ENCODE measurements around the gene KCND2.
"Not testable (repeated sequence)": the region's sequence is repeated elsewhere in the genome, so short reads cannot be mapped to it uniquely, and the experiment has no call there.

KCND2 gene

DNA sequence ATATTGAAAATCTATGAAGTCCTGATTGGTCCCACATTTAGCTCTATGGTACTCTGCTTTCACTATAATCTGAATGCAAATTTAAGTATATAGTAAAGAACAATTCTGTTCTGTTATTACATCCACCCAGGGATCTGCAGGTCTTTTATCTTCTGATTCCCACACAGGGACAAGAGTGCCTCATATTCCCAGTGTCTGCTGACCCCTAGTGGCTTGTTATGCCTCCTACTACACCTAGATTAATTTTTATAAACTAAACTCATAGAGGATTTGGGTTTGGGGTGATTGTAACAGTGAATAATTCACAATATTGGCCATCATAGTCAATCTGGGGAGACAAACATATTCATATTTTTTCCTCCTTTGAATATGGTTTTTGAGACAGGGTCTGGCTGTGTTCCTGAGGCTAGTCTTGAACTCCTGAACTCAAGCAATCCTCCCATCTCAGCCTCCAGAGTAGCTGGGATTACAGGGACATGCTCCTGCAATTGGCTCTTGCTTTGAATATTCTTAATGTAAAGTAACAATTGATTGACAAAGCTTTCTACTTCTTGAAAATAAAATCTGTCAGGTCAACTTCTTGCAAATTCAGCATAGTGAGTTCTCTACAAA, 282.1 kb downstream of the KCND2 start:
- H3K4me3 ChIP-seq, result no peak overlapping the region

DNA sequence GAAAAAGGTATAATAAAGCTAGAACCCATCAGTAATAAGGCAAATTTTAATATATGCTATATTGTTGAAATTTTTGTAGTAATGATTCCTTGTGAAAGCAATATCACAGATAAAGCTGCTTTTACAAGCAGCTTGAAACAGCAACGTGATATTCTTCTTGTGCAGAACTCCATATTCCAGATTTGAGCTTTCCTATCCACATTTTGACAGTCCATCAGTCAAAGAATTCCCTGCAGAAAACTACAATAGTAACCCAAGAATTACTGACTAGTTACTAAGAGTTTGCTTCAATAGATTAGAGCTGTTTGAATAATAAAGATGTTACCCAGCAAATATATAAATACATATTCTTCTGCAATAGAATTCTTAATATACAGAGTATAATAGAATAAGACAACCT, 291.2 kb downstream of the KCND2 start:
- H3K27ac ChIP-seq, result no peak overlapping the region
- no peak overlapping the region for H3K4me3 ChIP-seq

More for the DNA sequence above, 282.1 kb downstream of the KCND2 start:
- H3K27ac ChIP-seq, result no peak overlapping the region

DNA sequence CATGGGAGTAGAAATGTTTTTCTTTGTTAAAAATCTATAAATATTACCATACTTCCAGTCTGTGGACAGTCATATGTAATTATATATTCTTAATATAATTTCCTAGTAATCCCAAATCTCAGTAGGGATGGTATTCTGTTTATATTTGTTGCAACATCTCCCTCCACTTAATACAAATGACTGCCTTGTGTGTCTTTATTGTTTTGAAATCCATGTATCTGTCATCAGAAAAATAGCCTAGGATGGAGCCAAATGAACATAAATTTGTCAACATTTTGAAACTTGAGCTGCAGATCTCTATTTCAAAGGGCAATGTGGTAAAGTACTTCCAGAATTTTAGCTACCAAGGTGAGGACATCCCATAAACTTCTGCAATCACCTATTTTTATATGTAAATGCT, 294.2 kb downstream of the KCND2 start:
- Histone ChIP-seq H3K27ac (no peak overlapping the region), H3K4me3 (no peak overlapping the region)

DNA sequence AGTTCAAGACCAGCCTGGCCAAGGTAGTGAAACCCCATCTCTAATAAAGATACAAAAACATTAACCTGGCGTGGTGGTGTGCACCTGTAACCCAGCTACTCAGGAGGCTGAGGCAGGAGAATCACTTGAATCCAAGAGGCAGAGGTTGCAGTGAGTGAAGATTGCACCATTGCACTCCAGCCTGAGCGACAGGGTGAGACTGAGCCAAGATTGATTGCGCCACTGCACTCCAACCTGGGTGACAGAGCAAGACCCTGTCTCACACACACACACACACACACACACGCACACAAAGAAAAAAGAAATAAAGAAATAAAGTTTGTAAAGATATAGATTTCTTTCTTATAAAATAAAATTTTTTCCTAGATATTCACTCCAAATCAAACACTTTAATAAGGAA, 305.7 kb downstream of the KCND2 start:
- H3K4me3 ChIP-seq, H3K27ac ChIP-seq: not testable (repeated sequence)

DNA sequence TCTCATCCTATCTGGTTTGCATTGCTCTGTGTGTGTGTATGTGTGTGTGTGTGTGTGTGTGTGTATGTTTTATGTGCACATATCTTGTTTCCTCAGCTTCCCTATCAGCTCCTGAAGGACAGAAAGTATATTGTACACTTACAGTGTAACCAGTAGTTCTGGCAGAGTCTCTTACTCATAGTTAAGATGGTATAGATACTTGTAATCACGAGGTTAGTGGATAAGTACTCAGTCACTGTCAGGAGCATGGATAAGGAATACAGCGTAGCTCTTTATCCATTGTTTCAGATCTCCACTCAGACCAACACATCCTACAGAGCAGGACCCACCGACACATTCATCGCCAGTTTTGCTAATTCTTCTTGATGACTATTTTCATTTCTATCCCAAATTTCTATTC, 309.9 kb downstream of the KCND2 start:
- Histone ChIP-seq H3K4me3 (no peak overlapping the region), H3K27ac (no peak overlapping the region)

DNA sequence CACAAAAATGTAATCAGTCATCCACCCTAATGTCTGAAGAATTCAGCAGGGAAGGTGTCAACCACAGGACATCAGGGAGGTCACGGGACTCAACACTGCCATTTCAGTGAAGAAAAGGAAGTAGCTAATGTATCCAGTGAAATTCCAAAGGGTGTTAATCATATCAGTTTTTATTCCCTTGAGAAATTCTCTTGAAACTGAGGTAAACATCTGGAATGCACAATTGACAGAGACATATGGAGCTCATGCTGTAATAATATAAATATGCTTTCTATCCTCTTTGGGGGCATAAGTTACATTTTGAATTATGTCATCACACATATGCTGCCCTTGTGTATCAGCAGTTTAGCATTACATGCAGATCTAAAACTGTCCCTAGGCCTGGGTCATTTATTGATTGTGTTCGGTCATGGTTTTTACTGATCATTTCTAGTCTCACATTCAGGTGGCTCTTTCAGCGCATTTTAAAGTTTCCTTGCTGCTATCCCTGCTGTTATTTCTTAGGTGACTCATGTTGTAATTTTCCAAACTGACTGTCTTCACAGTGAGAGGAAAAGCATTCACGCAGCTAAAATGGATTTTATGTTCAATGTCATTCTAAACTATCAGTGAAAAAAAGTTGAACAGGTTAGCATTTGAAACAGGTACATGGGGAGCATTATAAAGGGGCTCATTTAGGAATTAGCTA, 311.1 kb downstream of the KCND2 start:
- H3K27ac ChIP-seq, result no peak overlapping the region

DNA sequence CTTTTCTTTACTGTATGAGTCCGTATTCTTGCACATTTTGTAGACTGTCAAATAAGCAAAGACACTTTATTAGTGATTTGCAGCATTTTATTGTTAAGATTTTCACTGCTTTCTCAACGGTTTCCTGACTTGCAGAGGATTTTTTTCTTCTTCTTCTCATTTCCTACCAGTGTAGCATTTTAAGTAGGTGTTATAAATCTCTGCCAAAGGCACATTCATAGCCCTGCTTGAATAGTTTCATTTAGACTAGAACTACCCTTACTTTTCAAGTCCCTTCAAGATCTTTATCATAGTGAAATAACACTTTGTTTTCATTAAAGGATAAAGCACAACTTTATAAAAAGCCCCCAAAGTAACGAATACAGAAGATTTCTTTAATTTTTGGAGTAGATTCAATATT, 313.6 kb downstream of the KCND2 start:
- Histone ChIP-seq H3K4me3 (no peak overlapping the region), H3K27ac (no peak overlapping the region)

More for the DNA sequence above, 311.1 kb downstream of the KCND2 start:
- H3K4me3 ChIP-seq, result no peak overlapping the region

DNA sequence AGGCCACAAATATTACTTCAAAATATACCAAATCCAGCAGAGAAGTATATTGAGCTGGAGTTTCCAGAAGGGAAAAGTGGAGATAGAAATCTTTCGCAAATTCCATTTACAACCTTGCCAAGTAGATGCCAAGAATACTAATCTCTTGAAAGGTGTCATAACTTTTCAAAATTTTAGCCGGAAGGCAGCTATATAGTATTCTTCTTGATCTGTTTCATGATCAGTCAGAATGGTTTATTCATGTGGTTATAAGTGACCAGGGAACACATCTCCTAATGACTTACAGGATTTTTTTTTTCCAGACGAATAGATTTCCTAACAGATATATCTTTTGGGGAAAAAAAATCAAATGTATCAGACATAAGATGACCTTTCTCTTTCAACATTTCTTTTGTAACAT, 314.3 kb downstream of the KCND2 start:
- Histone ChIP-seq H3K27ac (no peak overlapping the region), H3K4me3 (no peak overlapping the region)

DNA sequence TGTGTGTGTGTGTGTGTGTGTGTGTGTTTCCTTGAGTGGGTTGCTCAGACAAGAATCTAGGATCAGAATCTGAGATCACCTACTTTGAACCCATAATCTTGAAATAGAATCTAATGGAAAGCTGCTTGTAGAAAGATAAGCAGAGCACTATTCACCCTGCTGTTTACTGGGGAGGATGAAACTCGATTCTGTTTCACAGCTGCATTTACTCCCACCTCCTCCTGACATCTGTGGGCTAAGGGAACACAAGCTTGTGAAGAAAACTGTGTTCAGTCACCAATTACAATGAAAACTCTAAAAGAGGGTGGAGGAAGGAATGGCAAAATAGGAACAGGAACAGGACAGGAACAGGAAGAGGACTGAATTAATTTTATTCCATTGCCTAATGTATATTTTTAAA, 315.4 kb downstream of the KCND2 start:
- Histone ChIP-seq H3K27ac (no peak overlapping the region), H3K4me3 (no peak overlapping the region)

DNA sequence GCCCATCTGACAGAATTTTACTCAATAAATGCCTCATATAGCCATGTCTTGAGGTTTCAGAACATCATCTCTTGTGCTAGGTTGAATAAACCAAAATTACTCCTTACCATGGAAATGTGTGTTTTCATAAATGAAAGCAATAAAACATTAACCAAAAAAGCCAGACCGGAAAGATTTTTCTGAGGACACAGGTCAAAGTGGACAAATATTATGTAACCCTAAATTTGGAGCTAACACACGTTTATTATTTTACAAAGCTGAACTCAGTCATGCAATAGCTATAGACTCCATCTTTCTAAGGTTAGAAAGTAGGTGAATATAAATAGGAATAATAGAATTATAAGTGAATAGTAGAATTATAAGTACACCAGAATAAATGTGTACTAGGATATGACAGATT, 315.9 kb downstream of the KCND2 start:
- Histone ChIP-seq H3K27ac (no peak overlapping the region), H3K4me3 (no peak overlapping the region)

DNA sequence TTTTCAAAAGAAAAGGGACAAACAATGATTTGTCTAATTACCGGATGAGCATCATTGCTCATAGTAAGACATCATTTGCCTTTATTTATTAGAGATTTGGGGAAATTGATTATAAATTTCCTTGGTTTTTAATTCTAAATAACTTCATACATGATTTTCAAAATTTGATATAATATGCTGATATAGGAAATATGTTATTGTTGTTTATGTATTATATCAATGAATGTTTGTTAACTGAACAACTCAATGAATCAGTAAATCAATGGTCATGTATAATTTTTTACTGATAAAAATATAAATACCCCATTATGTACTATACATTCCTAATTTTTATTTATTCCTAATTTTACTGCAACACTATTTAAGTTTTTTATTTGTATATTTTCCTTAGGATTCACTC, 327.6 kb downstream of the KCND2 start:
- Histone ChIP-seq H3K27ac (no peak overlapping the region), H3K4me3 (no peak overlapping the region)

DNA sequence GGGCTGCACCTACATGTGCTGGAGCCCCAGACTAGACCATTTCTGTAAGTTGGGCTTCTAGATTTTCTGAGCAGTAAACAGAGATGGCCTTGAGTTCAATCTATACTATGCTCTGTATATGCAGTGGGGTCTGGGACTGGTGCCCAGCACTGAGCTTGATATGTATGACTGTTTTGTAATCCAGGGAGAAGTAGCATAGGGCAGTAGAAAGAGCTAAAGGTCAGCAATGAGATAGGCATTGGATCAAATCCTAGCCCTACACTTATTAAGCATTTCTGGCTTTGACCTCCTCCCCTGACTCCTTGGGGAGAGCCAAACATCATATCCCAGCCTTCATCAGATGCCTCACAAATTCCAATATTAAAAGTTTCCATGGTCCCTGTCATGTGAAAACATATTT, 330.4 kb downstream of the KCND2 start:
- Histone ChIP-seq H3K27ac (no peak overlapping the region), H3K4me3 (no peak overlapping the region)

DNA sequence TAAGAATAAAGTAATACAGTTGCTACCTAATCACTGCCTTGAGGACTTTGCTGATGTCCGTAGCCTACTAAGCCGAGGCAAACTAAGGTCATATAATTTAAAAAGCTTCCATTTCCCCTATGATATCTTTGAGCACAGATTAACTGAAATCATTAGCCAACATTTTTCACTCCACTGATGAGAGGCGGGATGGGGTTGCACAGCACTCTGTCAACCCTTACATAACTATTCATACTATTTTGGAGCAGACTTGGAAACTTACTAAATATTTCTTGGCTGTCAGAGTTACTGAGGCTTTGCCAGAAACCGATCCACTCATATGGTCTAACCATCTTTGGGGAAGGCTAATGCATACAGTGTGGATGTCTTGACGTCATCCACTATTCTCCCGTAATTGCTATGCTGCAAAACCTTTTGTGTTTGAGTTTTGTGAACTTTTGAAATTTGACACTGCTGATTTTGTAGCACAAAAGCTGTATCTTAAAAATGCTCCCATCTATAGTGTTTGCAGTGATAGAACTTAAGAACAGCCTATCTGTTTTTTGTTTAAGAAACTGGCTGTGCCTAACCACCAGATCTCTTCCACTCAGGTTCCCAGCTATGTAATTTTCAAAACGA, 336.3 kb downstream of the KCND2 start:
- H3K4me3 ChIP-seq, result no peak overlapping the region
- H3K27ac ChIP-seq, result no peak overlapping the region

DNA sequence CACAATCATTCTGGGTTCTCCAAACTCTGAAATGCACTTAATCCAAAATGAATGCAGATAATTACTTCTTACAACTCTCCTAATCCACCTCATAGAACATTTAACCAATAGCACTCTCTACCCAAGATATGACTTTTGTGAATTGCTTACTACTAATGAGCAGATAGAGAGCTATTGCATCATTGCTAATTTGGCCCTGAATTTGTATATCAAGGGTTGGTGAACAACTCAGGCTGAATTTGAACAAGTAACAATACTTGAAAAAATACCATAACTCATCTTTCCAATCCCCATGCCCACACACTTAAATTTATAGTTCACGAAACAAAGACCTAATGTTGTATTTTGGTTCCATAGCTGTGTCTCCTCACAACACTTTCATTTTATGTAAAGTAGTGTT, 339.0 kb downstream of the KCND2 start:
- Histone ChIP-seq H3K4me3 (no peak overlapping the region), H3K27ac (no peak overlapping the region)

DNA sequence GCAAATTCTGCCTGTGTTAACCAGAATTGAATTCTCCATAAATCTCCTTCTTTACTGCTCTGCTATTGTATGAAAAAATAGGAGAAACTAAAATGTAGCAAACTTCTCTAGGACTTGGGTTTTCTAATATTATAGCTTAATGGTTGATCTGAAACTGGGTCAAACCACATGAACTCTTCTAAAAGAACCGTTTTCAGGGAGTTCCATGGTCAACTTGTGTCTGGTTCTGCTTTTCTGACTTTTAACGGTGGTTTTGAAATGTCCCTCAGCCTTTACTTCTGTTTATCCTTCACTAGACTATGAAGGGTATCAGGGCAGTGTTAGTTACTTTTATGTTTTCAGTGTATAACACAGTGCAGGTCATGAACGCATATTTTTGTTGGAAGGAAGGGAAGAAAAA, 342.7 kb downstream of the KCND2 start:
- no peak overlapping the region for H3K27ac ChIP-seq
- H3K4me3 ChIP-seq, result no peak overlapping the region

DNA sequence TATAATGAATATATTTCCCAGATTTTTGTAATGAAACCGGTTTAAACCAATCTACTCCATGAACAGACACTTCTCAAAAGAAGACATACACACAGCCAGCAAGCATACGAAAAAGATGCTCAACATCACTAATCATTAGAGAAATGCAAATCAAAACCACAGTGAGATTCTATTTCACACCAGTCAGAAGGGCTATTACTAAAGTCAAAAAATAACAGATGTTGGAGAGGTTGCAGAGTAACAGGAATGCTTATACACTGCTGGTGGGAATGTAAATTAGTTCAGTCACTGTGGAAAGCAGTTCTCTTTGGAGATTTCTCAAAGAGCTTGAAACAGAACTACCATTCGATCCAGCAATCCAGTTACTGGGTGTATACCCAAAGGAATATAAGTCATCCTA, 344.3 kb downstream of the KCND2 start:
- Histone ChIP-seq H3K4me3 (no peak overlapping the region), H3K27ac (no peak overlapping the region)

DNA sequence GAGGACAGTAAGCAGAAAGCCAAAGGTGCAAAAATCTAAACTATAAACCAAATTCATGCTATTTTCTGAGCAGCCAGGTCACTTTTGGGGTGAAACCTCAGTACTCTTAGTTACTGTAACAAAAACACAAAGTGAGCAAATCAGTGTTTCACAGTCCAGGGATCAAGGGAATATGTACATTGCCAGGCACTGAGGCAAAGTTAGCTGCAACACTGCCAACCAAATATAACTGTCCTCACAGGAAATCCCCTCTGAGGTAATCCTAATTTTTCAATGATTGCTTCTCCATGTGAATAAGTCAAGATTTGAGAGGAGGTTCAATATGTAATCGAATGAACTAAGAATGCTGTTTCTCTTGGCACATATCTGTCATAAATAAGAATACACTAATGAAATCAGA, 355.3 kb downstream of the KCND2 start:
- H3K27ac ChIP-seq, result no peak overlapping the region
- H3K4me3 ChIP-seq, result no peak overlapping the region

DNA sequence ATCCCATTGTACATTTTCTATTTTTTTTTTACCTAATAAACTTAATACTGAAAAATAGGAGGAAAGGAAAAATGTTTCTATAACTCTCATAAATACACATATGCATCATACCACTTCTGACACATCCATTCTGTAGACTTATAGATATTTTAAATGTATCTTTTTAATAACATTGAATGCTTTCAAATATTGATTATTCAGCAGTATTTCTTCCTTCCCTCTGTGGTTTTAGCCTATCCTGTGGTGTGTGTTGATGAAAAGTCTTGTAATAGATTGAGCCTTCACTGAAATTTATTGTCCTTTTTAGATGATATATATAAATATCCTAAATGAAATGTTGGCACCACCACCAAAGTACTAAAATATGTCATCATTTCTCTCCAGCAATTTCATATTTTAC, 366.9 kb downstream of the KCND2 start:
- H3K27ac ChIP-seq, result no peak overlapping the region

DNA sequence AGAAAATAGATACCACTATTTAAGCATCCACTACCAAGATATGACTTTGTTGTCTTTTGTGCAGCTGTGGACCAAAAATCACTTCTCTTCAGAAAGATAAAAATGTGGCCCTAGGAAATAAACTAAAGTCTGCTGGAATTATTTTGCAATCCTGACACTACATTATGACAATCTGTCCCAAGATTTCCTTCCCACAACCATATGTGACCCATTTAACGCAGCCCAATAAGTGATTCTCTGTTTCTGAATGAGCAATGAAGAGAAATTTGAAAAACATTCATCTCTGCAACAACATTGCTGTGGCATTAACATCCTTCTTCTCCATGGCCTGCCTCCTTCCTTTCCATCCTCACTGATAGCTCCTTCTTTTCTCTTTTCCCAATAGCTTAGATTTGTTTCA, 373.0 kb downstream of the KCND2 start:
- no peak overlapping the region for H3K4me3 ChIP-seq
- no peak overlapping the region for H3K27ac ChIP-seq

More for the DNA sequence above, 366.9 kb downstream of the KCND2 start:
- H3K4me3 ChIP-seq, result no peak overlapping the region

DNA sequence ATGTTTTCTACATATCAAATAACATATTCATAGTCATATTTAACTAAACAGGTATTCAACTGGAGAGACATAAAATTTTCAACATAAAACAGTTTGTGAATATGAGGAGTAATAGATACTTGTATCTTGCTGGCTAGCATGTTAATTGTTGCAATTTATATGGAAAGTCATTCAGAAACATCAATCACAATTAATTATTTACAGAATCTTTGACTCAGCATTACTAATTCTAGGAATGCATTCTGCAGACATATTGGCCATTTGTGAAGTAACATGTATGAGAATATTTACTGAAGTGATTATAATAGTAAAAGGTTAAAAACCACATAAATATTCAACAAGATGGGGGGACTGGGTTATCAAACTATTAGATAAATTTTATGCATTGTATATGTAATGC, 381.3 kb downstream of the KCND2 start:
- H3K27ac ChIP-seq, result no peak overlapping the region
- no peak overlapping the region for H3K4me3 ChIP-seq

DNA sequence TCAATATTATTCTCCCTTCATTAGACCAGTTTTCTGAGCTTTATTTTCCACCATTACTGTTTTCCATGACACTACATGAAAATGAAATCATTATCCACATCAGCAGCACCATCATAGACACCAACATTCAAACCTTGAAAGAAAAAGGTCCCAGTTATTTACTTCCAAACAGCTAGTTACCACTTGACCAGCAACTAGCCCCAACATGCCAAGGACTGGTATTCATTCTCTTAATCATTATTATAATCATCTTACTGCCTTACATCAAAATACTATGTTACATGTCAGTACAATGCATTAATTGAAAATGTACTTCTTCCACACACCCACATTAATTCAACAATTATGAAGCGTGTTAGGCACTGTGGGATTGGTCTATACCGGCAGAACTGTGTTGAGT, 385.5 kb downstream of the KCND2 start:
- Histone ChIP-seq H3K4me3 (no peak overlapping the region), H3K27ac (no peak overlapping the region)

DNA sequence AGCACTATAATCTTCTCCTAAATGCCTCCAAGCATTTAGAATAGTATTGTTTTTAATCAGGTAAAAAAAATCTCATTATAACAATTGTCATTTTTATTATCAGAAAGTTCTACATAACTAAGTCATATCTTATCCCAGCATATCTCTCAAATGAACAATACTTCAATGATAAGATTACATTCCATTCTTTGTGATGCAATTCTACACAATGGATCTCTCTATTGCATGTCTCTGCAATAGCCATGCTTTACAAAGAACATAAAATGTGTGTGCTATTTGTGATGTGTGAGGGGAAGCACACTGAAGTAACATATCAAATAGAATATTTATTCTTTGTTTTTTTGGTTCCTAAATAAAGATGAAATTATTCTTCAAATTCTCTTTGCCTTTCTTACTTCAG, 389.3 kb downstream of the KCND2 start:
- Histone ChIP-seq H3K4me3 (no peak overlapping the region), H3K27ac (no peak overlapping the region)
